ENCODE measurements around the gene DGLUCY.
"Not testable (repeated sequence)": the region's sequence is repeated elsewhere in the genome, so short reads cannot be mapped to it uniquely, and the experiment has no call there.

DGLUCY gene

GRCh38 chr14:91108941-91109611 lies 4.8 kb upstream of the DGLUCY start:
- DNase-seq, result no peak

- no peak for DNase-seq
Observed at GRCh38 chr14:91111443-91111842, 2.4 kb upstream of the DGLUCY start.

- peak; percentile 55 for DNase-seq
Observed at GRCh38 chr14:91112194-91112593, 1.7 kb upstream of the DGLUCY start.

DNA sequence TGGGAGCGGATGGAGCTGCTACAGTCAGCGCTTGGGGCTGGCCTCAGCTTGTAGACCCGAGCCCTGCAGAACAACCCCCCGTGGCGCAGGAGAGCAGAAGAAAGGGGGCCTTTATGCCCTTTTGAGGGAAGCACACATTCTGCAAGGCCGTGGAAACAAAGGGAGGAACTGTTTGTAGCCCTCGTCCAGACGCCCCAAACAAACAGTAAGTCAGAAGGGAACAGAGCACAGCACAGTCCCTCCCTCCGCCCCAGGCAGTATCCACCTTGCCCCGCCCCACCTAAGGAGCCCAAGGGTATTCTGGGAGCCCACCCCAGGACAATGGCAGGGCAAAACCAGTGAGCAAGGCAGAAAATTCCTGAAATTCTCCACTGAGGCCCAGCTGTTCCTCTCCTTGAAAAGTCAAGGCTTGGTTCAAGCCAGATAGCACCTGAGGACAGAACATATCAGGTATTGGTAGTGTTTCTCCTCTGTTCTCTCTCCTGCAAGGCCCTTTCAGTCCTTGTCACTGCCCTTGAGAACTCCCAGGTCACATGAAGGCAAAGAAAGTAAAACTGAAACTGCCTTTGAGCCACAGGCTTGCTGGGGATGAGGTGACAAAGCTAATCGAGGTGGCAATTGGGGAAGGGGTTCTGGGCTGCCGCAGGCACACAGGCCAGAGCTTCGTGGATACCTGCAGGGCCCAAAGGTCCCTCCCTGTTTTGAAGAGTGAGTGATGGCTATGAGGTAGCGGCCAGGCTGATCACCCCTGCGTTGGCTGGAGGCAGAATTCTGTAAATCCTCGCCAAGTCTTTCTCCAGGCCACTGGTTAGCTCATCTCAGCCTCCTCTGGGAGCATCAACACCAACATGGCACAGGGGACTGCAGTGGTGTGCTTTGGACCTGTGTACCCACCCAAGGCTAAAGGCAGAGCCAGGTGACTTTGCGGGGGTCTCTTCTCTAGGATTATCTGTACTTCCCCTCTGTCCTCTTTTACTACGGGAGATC lies 499 bp downstream of the DGLUCY start:
- DNase-seq, result peak; percentile 31

GRCh38 chr14:91115986-91116770 lies 2.3 kb downstream of the DGLUCY start:
- DNase-seq, result no peak

DNA sequence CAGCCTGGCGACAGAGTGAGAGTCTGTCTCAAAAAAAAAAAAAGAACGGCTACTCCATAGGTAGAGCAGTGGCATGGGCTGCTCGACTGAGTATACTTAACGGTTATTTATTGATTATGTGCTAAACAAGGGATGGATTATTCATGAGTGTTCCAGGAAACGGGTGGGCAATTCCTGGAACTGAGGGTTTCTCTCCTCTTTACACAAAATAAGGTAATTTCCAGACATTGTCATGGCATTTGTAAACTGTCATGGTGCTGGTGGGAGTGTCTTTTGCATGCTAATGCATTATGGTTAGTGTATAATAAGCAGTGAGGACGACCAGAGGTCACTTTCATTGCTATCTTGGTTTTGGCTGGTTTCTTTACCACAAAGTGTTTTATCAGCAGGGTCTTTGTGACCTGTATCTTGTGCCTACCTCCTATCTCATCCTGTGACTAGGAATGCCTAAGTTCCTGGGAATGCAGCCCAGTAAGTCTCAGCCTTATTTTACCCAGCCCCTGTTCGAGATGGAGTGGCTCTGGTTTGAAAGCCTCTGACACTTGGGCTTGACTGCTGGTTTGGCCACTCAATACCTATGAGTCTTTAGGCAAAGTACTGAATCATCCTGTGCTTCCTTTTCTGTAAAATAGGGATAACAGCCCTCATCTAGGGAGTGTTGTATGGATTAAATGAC lies 3.2 kb downstream of the DGLUCY start:
- DNase-seq, result no peak

DNA sequence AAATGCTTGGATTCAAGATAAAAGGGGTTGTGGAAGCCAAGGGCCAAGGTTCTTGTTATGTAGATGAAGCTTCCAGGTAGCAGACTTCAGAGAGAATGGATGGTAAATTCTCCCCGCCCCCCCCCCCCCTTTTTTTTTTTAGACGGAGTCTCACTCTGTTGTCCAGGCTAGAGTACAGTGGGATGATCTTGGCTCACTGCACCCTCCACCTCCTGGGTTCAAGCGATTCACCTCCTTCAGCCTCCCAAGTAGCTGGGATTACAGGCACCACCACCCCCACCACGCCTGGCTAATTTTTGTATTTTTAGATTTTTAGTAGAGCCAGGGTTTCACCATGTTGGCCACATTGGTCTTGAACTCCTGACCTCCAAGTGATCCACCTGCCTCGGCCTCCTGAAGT lies 4.1 kb downstream of the DGLUCY start:
- DNase-seq, result no peak

DNA sequence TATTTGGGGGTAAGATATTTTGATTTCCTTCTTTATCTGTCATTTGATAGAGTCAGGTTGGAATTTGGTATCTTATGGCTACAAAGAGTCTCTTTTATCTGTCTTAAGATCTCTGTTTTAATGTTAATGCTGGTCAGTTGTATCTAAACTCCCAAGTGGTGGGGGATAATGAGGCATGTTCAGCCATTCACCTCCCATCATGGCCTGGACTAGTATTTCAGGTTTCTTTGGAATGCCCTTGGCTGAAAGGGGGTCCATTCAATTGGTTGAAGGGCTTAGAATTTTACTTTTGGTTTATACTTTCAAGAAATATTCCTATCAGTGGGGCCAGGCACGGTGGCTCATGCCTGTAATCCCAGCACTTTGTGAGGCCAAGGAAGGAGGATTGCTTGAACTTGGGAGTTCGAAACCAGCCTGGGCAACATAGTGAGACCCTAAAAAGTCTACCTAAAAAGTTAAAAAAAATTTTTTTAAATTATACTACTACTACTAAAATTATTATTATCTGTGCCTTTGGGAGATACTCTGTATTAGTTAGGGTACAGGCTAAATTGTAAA lies 4.7 kb downstream of the DGLUCY start:
- DNase-seq, result no peak

DNA sequence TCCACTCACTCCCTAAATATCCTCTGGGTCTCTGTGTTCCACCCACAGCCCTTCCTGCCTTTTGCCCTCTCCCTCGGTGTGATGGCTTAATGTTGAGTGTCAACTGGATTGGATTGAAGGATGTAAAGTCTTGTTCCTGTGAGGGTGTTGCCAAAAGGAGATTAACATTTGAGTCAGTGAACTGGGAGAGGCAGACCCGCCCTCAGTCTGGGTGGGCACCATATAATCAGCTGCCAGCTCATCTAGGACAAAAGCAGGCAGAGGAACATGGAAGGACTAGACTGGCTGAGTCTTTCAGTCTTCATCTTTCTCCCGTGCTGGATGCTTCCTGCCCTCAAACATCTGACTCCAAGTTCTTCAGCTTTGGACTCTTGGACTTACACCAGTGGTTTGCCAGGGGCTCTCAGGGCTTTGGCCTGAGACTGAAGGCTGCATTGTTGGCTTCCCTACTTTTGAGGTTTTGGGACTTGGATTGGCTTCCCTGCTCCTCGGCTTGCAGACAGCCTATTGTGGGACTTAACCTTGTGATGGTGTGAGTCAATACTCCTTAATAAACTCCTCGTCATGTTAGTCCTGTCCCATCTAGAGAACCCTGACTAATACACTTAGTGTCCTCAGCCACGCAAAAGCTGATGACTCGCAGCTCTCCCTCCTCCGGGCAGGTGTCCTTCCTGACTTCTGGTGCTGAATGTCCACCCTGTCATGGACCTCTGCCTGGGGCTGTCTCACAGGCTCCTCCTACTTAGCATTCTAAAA lies 5.9 kb downstream of the DGLUCY start:
- no peak for DNase-seq

- DNase-seq, result no peak
Observed at GRCh38 chr14:91123201-91123600, 9.3 kb downstream of the DGLUCY start.

- not testable (repeated sequence) for DNase-seq
Observed at GRCh38 chr14:91124406-91125270, 10.8 kb downstream of the DGLUCY start.

DNA sequence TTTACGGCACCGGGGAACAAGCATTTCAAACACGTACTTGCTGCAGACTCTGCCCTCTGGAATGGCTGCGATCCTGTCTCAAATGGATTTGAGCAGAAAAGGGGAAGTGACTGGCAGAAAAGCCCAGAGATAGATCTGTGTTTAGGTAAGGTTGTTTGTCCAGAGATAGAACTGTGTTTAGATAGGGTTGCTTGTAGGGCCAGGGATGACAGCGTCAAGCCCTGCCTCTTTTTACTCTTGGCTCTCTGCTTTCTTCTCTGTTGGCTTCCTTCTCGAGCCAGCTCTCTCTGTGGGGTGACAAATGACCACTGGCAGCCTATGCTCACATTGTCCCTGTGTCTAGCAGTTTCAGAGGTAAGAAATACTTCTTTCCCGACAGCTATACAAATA lies 11.4 kb downstream of the DGLUCY start:
- no peak for DNase-seq

GRCh38 chr14:91125801-91126200 lies 11.9 kb downstream of the DGLUCY start:
- no peak for DNase-seq

DNA sequence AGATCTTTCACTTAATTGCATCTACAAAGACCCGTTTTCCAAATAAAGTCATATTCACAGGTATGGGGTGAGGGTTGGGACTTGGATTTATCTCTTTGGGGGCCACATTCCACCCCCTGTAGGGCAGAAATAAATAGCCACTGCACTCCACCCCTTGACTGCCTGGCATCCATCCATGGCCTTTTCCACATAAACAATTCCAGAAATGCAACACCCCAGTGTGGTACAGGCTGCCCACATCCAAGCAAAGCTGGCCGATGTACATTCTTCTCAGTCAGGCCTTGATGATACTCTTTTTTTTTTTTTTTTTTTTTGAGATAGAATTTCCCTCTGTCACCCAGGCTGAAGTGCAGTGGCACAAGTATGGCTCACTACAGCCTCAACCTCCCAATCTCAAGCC lies 12.9 kb downstream of the DGLUCY start:
- DNase-seq, result no peak

GRCh38 chr14:91127401-91127801 lies 13.5 kb downstream of the DGLUCY start:
- DNase-seq, result peak; percentile 41

DNA sequence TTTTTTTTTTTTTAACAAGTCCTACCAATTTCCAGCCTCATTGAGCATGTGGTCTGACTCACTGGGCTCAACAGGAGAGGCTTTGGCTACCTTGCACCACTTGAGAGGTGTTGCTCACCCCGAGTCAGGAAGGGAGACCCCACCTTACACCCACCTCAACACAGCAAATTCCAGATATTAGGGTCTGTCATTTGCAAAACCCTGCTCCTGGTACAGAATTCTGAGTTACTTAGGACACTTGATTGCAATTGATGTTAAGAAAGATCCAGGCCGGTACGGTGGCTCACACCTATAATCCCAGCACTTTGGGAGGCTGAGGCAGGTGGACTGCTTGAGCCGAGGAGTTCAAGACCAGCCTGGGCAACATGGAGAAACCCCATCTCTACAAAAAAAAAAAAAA lies 14.1 kb downstream of the DGLUCY start:
- no peak for DNase-seq

DNA sequence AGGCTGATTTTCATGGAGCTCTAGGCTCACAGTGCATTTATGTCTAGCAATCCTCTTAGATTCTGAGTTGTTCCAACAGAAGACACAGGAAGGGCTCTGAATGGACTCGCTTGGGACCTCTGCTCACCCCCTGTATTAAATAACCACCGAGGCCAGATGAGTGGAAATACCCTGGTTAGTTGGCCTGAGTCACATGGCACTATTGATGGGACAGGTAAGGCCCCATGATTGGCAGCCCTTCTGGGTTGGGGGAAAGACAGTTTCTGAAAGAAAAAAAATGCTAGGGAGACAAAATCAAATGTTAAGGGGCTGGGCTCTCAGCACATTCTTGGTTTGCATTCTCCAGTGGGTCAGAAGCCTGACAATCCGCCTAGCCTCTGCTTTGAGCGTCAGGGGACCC lies 14.8 kb downstream of the DGLUCY start:
- DNase-seq, result no peak

DNA sequence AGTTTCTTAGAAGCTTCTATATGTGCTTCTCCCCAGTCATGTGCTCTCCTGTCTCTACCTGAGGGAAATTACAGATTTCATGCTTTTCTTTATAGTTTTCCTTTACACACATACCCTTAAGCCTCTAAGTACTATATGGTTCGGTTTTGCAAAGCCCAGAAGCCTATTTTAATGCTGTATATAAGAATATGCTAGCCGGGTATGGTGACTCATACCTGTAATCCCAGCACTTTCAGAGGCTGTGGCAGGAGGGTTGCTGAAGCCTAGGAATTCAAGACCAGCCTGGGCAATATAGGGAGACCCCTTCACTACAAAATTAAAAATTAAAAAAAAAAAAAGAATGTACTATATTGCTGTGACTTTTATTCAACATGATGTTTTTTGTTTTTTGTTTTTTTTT lies 15.4 kb downstream of the DGLUCY start:
- DNase-seq, result no peak

DNA sequence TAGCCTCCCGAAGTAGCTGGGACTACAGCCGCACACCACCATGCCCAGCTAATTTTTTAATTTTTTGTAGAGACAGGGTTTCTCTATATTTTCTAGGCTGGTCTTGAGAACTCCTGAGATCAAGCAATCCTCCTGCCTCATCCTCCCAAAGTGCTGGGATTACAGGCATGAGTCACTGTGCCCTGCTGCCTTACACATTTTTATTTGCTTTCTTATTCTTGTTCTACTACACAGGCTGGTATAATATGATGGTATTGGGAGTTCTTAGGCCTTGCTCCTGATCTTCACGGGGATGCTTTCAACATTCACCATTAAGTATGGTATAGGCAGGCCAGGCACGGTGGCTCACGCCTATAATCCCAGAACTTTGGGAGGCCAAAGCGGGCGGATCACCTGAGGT lies 21.2 kb downstream of the DGLUCY start:
- DNase-seq, result no peak

- peak; percentile 37 for DNase-seq
Observed at GRCh38 chr14:91138511-91139359, 24.9 kb downstream of the DGLUCY start.
